AG04450 (cell line): Measurements from ENCODE around the gene RIPPLY3. TPM values are rescaled to one million over a fixed set of nuclear protein-coding genes. Genes with fewer than 3 reads are reported as not detected.
A peak's percentile ranks its signal among the peaks of the same experiment; 100 is the strongest.

Experiments
- CTCF ChIA-PET: fragments of 300-600, 350-600 bp; formaldehyde crosslinking; extraction: SDS; loops from one replicate; lab custom pipeline; 2022; ENCODE audit warnings: antibody characterized with exemption, inconsistent platforms; lab: Charles Lee
- POLR2A ChIA-PET: fragments of 350-600 bp; formaldehyde crosslinking; extraction: SDS; loops from one replicate; lab custom pipeline; 2021; ENCODE audit warnings: antibody characterized with exemption, inconsistent platforms; lab: Yijun Ruan, JAX
- DNase-seq: peaks from one replicate; pipeline ENCODE4 v3.0.0-alpha.2; 2011; ENCODE audit warnings: low read depth, low spot score
- H3K27ac ChIP-seq: one replicate; pipeline ENCODE4 v1.5.1; 2012; ENCODE audit warnings: low read depth, low read length, control low read depth
- H3K27me3 ChIP-seq: one replicate; pipeline ENCODE4 v1.6.0; 2012; ENCODE audit warnings: low read length; ENCODE audit not compliant: control insufficient read depth, insufficient read depth
- H3K4me3 ChIP-seq: 2 replicates; pipeline ENCODE4 v1.5.1; 2011; ENCODE audit warnings: mild to moderate bottlenecking, low read depth, low read length, control low read depth
- H3K9me3 ChIP-seq: 2 replicates; pipeline ENCODE4 v1.5.1; 2012; ENCODE audit warnings: low read length; ENCODE audit not compliant: control insufficient read depth, insufficient read depth
- polyA plus RNA-seq: library from polyadenylated mRNA; depleted of rRNA; stranded (reverse); fragments of >200 nt; gene quantifications from 2 replicates; pipeline ENCODE4 v1.2.3, GENCODE V29; 2011
- TF ChIP-seq, protein P1 (sequence below): IDR thresholded peaks from 2 replicates; pipeline ENCODE4 v1.5.1; 2011; ENCODE audit warnings: low read depth, low read length, control low read depth, inconsistent platforms

RIPPLY3 gene
- polyA plus RNA-seq, 1 experiment, result 0.04 TPM

DNA sequence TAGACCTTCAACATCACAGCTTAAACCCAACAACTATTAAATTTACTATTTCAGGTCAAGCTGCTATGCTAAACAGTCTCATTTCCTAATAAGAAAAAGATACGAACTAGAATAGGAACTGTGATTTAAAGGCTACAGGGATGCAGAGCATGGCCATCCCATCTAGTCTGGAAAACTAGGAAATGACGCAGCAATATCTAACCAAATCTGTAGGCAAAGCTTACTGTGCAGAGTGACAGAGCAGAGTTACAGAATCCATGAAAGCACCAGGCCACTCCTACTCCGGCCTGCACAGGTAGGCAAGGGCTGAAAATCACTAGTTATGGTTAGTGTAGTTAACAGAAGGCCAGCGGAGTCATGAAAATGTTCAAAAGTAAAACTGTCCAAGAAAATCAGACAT lies 42.1 kb upstream of the RIPPLY3 start:
- H3K9me3 ChIP-seq, result no peaks in the 10 kb centered on the region
- DNase-seq, result no peak
- H3K27me3 ChIP-seq, result no peaks in the 10 kb centered on the region
- ChIA-PET POLR2A (no interaction called here), CTCF (interaction anchor here (1.8 kb wide), 1 partner anchor 26 kb away, joined by 4 read pairs; no protein-coding TSS in a partner anchor)
- TF ChIP-seq, protein P1, sequence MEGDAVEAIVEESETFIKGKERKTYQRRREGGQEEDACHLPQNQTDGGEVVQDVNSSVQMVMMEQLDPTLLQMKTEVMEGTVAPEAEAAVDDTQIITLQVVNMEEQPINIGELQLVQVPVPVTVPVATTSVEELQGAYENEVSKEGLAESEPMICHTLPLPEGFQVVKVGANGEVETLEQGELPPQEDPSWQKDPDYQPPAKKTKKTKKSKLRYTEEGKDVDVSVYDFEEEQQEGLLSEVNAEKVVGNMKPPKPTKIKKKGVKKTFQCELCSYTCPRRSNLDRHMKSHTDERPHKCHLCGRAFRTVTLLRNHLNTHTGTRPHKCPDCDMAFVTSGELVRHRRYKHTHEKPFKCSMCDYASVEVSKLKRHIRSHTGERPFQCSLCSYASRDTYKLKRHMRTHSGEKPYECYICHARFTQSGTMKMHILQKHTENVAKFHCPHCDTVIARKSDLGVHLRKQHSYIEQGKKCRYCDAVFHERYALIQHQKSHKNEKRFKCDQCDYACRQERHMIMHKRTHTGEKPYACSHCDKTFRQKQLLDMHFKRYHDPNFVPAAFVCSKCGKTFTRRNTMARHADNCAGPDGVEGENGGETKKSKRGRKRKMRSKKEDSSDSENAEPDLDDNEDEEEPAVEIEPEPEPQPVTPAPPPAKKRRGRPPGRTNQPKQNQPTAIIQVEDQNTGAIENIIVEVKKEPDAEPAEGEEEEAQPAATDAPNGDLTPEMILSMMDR, result no peak
- no peak overlapping the region for H3K27ac ChIP-seq
- H3K4me3 ChIP-seq, result no peak overlapping the region

- TF ChIP-seq, protein P1, result no peak
- DNase-seq, result no peak
- CTCF ChIA-PET, result interaction anchor here (1.0 to 1.8 kb wide), 2 partner anchors 10 to 26 kb away, joined by 3 to 4 read pairs; no protein-coding TSS in a partner anchor
- POLR2A ChIA-PET, result interaction anchor here (0.7 kb wide), 1 partner anchor 21 kb away, joined by 4 read pairs; no protein-coding TSS in a partner anchor
- Histone ChIP-seq H3K27me3 (no peaks in the 10 kb centered on the region), H3K9me3 (no peaks in the 10 kb centered on the region), H3K27ac (no peak overlapping the region), H3K4me3 (peak overlapping the region; percentile 75; the same call in 1 of the 2 replicates)
Observed at GRCh38 chr21:36964827-36965719, 41.4 kb upstream of the RIPPLY3 start.

DNA sequence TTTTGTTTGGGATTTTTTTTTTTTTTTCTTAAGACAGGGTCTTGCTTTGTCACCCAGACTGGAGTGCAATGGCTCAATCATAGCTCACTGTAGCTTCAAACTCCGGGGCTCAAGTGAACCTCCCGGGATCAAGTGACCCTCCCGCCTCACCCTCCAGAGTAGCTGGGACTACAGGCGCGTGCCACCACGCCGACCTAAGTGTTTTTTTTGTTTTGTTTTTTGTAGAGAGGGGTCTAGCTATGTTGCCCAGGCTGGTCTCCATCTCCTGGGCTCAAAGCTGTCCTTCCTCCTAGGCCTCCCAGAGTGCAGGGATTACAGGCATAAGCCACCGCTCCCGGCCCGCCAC lies 40.8 kb upstream of the RIPPLY3 start:
- TF ChIP-seq, protein P1, result no peak
- Histone ChIP-seq H3K4me3 (peak overlapping the region; percentile 75), H3K27ac (no peak overlapping the region), H3K9me3 (no peaks in the 10 kb centered on the region), H3K27me3 (no peaks in the 10 kb centered on the region)
- CTCF ChIA-PET, result interaction anchor here (1.0 to 1.8 kb wide), 2 partner anchors 9 to 25 kb away, joined by 3 to 4 read pairs; no protein-coding TSS in a partner anchor
- POLR2A ChIA-PET, result interaction anchor here (0.7 kb wide), 1 partner anchor 22 kb away, joined by 4 read pairs; no protein-coding TSS in a partner anchor
- DNase-seq, result no peak

GRCh38 chr21:36966066-36966820 lies 40.3 kb upstream of the RIPPLY3 start, which contains the start of gene HLCS:
HLCS (minus strand) TSS chr21:36966669; CDS start chr21:36966638, 31 bp downstream.
- DNase-seq, result no peak
- ChIA-PET POLR2A (interaction anchor here (0.7 kb wide), 1 partner anchor 22 kb away, joined by 4 read pairs; no protein-coding TSS in a partner anchor), CTCF (interaction anchor here (0.6 to 2.4 kb wide), 5 partner anchors 9 to 829 kb away, joined by 3 to 8 read pairs (median 3); no protein-coding TSS in a partner anchor)
- Histone ChIP-seq H3K27me3 (no peaks in the 10 kb centered on the region), H3K9me3 (no peaks in the 10 kb centered on the region), H3K27ac (no peak within 1 kb of the TSS), H3K4me3 (peak within 1 kb of the TSS; percentile 75)
- TF ChIP-seq, protein P1, result 0 out of 2 replicates have a peak, but pooled peaks have one; percentile 5
